Activated CD4-positive, alpha-beta T cell treated with anti-CD3 and anti-CD28 coated beads, Interleukin-2, Interleukin-6, amounts not matched to agents 100 ng/mL and 50 ng/mL, durations not matched to agents 16 hours and 8 hours (primary cell): ENCODE measurements around the gene TEX264.
"Not testable (repeated sequence)": the region's sequence is repeated elsewhere in the genome, so short reads cannot be mapped to it uniquely, and the experiment has no call there.

Experiments
- DNase-seq: peaks from one replicate; pipeline ENCODE4 v3.0.0-alpha.2; 2020

TEX264 gene

GRCh38 chr3:51670823-51671733, at the start of gene TEX264:
Gene TEX264, plus strand, starts transcription at chr3:51671252. Its CDS starts 3,053 bp downstream, at chr3:51674305.
- DNase-seq: peak; percentile 96

- DNase-seq: no peak
These were observed 48.6 kb upstream of the TEX264 start for GRCh38 chr3:51622413-51622812.

GRCh38 chr3:51622868-51623267, 48.2 kb upstream of the TEX264 start:
- DNase-seq: no peak

GRCh38 chr3:51630513-51630912, 40.5 kb upstream of the TEX264 start:
- DNase-seq: no peak

GRCh38 chr3:51637144-51637940, 33.7 kb upstream of the TEX264 start:
- no peak for DNase-seq

GRCh38 chr3:51637941-51638471, 33.0 kb upstream of the TEX264 start:
- DNase-seq: peak; percentile 42

- peak; percentile 17 for DNase-seq
These were observed 28.6 kb upstream of the TEX264 start for GRCh38 chr3:51642462-51642861.

- no peak for DNase-seq
These were observed 25.0 kb upstream of the TEX264 start for GRCh38 chr3:51646091-51646490.

GRCh38 chr3:51652103-51652502, 18.9 kb upstream of the TEX264 start:
- DNase-seq: not testable (repeated sequence)

- DNase-seq: not testable (repeated sequence)
These were observed 17.6 kb upstream of the TEX264 start for GRCh38 chr3:51653409-51653808.

GRCh38 chr3:51657234-51657633, 13.8 kb upstream of the TEX264 start:
- DNase-seq: no peak

- DNase-seq: no peak
These were observed 11.1 kb upstream of the TEX264 start for GRCh38 chr3:51659942-51660341.

- DNase-seq: no peak
These were observed 8.6 kb upstream of the TEX264 start for GRCh38 chr3:51662456-51662855.

- DNase-seq: no peak
These were observed 2.3 kb upstream of the TEX264 start for GRCh38 chr3:51668756-51669155.

GRCh38 chr3:51669241-51670052, 1.6 kb upstream of the TEX264 start:
- peak; percentile 89 for DNase-seq

GRCh38 chr3:51670053-51670822, 814 bp upstream of the TEX264 start:
- no peak for DNase-seq

- peak; percentile 75 for DNase-seq
These were observed 853 bp downstream of the TEX264 start for GRCh38 chr3:51671734-51672475.

GRCh38 chr3:51673181-51673801, 2.2 kb downstream of the TEX264 start:
- no peak for DNase-seq

- DNase-seq: no peak
These were observed 3.0 kb downstream of the TEX264 start for GRCh38 chr3:51673802-51674654.

GRCh38 chr3:51675201-51675611, 4.2 kb downstream of the TEX264 start:
- DNase-seq: peak; percentile 68
